ENCODE results near the gene EFNB2. TPM values are rescaled to one million over a fixed set of nuclear protein-coding genes. Genes with fewer than 3 reads are reported as not detected.

The EFNB2 gene
- total and polyA plus RNA-seq, 9 of the 15 experiments (the other 6 are each of a cell fraction or from before 2014, with no cell fraction given): 0.01 to 0.29 (median 0.18) TPM

GRCh38 chr13:106569233-106570095 is 34.0 kb upstream of the EFNB2 start:
- no TSS peak for BruUV-seq (replicated peaks)
- peaks cover 7% of the 10 kb centered on the region for H3K9me1 ChIP-seq (ENCODE audit: control insufficient read depth, insufficient read depth, low read length)
- peaks cover 3% of the 10 kb centered on the region; the same call in 1 of the 3 replicates for H3K36me3 ChIP-seq (ENCODE audit: control insufficient read depth, insufficient read depth, low read length)
- peaks cover 26% of the 10 kb centered on the region for H4K20me1 ChIP-seq (replicated peaks; ENCODE audit: control insufficient read depth, insufficient read depth, low read length)
- intact Hi-C loops (cut with micrococcal nuclease): no loop called here
- peak overlapping the region; percentile 58 for H2AFZ ChIP-seq (ENCODE audit: low read depth, low read length)
- peaks cover 39% of the 10 kb centered on the region for H3K79me2 ChIP-seq (ENCODE audit: control insufficient read depth, insufficient read depth, low read length)
- ATAC-seq: no peak
- no peaks in the 10 kb centered on the region for H3K9me3 ChIP-seq (replicated peaks; ENCODE audit: control insufficient read depth, insufficient read depth, low read depth, low read length)
- in situ Hi-C loops (cut with MboI): no loop called here
- peak; percentile 40 for FAIRE-seq
- CTCF ChIA-PET (ENCODE audit: low intra/inter-chr PET ratio): no interaction called here
- peak in 1 of 4 experiments; percentile 8 for DNase-seq (ENCODE audit: extremely low read depth in 1 of 4, low spot score in 3 of 4)
- POLR2A ChIA-PET: interaction anchor here (0.6 to 1.0 kb wide), 2 partner anchors 29 to 119 kb away, joined by 3 to 5 read pairs; no protein-coding TSS in a partner anchor
- peak overlapping the region; percentile 54 for H3K4me2 ChIP-seq (ENCODE audit: insufficient read depth, low read length)
- no peak overlapping the region for H3K27ac ChIP-seq (ENCODE audit: extremely low read depth, low read depth, low read length)
- peaks cover 0 to 18% of the 10 kb centered on the region in 2 experiments; a peak in 3 of 5 replicates for H3K4me1 ChIP-seq (replicated peaks in 1 of 2; ENCODE audit: control insufficient read depth in 2 of 2, insufficient read depth in 2 of 2, low read length in 2 of 2)
- H3K9ac ChIP-seq (ENCODE audit: insufficient read depth in 1 of 2, low read depth in 2 of 2, low read length in 2 of 2): peak overlapping the region in 1 of 2 experiments; percentile 37; a peak in 2 of 4 replicates
- H3K27me3 ChIP-seq (ENCODE audit: control insufficient read depth in 2 of 2, insufficient read depth in 2 of 2, low read length in 2 of 2): no peaks in the 10 kb centered on the region
- 10% methylated on average over 2 of the region's 3 CpGs for WGBS (ENCODE audit: insufficient coverage, low coverage, missing lambda C conversion rate)
- TF ChIP-seq POLR2A (conservative IDR thresholded peaks at IDR 0.05) (no peak), ZNF12 (CRISPR knock-in tag; IDR thresholded peaks at IDR 0.05) (peak; percentile 87)
- H3K4me3 ChIP-seq: peak overlapping the region; percentile 8; the same call in 1 of the 2 replicates

DNA sequence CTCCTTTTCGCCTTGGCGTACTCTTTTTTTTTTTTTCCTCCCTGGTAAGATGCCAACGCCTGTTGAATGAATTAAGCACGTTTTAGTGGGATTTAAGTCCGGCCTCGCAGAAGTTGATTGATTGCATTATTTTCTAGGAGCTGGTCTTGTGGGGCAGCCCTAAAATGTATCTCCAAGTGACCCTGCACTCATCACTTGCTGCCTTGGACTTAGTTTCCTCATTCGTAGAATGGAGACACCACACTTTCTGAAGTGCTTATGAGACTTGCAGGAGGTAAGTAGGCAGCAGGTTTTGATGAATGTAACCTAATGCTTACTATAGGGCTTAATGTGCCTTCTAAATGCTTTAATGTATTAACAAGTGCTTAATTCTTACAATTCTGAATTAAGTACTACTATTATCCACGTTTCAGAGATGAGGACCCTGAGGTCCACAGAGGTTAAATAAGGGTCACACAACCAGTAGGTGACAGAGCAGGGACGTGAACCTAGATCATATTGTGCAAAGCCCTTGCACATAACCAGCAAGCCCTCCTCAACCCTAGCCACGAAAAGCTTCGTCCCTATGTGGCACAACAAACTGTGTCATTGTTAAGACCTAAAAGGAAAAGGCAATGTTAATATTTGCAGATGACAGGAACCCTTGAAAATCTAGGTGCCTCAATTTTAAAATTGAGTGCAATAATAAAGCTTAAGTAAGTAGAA is 33.0 kb upstream of the EFNB2 start:
- Histone ChIP-seq H3K79me2 (ENCODE audit: control insufficient read depth, insufficient read depth, low read length) (peaks cover 49% of the 10 kb centered on the region), H3K4me3 (peak overlapping the region; percentile 85), H3K36me3 (ENCODE audit: control insufficient read depth, insufficient read depth, low read length) (peaks cover 4% of the 10 kb centered on the region; the same call in 2 of the 3 replicates), H4K20me1 (replicated peaks; ENCODE audit: control insufficient read depth, insufficient read depth, low read length) (peaks cover 34% of the 10 kb centered on the region), H2AFZ (ENCODE audit: low read depth, low read length) (peak overlapping the region; percentile 95), H3K9me1 (ENCODE audit: control insufficient read depth, insufficient read depth, low read length) (peaks cover 10% of the 10 kb centered on the region), H3K4me1 (replicated peaks in 1 of 2; ENCODE audit: control insufficient read depth in 2 of 2, insufficient read depth in 2 of 2, low read length in 2 of 2) (peaks cover 0 to 24% of the 10 kb centered on the region in 2 experiments; a peak in 3 of 5 replicates), H3K27ac (ENCODE audit: extremely low read depth, low read depth, low read length) (peak overlapping the region; percentile 35; the same call in 2 of the 3 replicates), H3K4me2 (ENCODE audit: insufficient read depth, low read length) (peak overlapping the region; percentile 85), H3K9me3 (replicated peaks; ENCODE audit: control insufficient read depth, insufficient read depth, low read depth, low read length) (no peaks in the 10 kb centered on the region), H3K27me3 (ENCODE audit: control insufficient read depth in 2 of 2, insufficient read depth in 2 of 2, low read length in 2 of 2) (no peaks in the 10 kb centered on the region), H3K9ac (ENCODE audit: insufficient read depth in 1 of 2, low read depth in 2 of 2, low read length in 2 of 2) (peak overlapping the region; percentile 58 to 85; a peak in 3 of 4 replicates)
- ChIA-PET POLR2A (interaction anchor here (0.6 to 1.2 kb wide), 2 partner anchors 19 to 118 kb away, joined by 3 to 4 read pairs; no protein-coding TSS in a partner anchor), CTCF (ENCODE audit: low intra/inter-chr PET ratio) (no interaction called here)
- in situ Hi-C loops (cut with MboI): no loop called here
- TSS peak; percentile 67 for BruUV-seq (replicated peaks)
- intact Hi-C loops (cut with micrococcal nuclease): no loop called here
- FAIRE-seq (no peak), ATAC-seq (peak; percentile 2; the same call in 2 of the 3 replicates), DNase-seq (ENCODE audit: extremely low read depth in 1 of 4, low spot score in 3 of 4) (peak in 1 of 4 experiments; percentile 10)
- 16% methylated on average over 9 of the region's 11 CpGs for whole genome bisulfite sequencing (ENCODE audit: insufficient coverage, low coverage, missing lambda C conversion rate)
- no peak for TF ChIP-seq ZBTB8A (IDR thresholded peaks at IDR 0.05; ENCODE audit: partially characterized antibody)
- TF ChIP-seq JUN (IDR thresholded peaks at IDR 0.05; ENCODE audit: borderline replicate concordance, low read depth, low read length): no peak
- TF ChIP-seq JUN (CRISPR knock-in tag; IDR thresholded peaks at IDR 0.05; ENCODE audit: borderline replicate concordance): no peak
- TF ChIP-seq SNAPC5 (CRISPR knock-in tag; IDR thresholded peaks at IDR 0.05): no peak
- TF ChIP-seq PHTF2 (CRISPR knock-in tag; IDR thresholded peaks at IDR 0.05): no peak
- TF ChIP-seq NCOA6 (IDR thresholded peaks at IDR 0.05): no peak
- peak; percentile 25 to 27; a peak in 3 of 4 replicates for TF ChIP-seq NRF1 (conservative IDR thresholded peaks at IDR 0.05 in 1 of 2, IDR thresholded peaks at IDR 0.05 in 1 of 2)
- no peak for TF ChIP-seq ILF3 (IDR thresholded peaks at IDR 0.05; ENCODE audit: borderline replicate concordance)
- peak; percentile 11 for TF ChIP-seq HNRNPLL (IDR thresholded peaks at IDR 0.05; ENCODE audit: low read depth, low read length, poor library complexity, severe bottlenecking)
- peak; percentile 61; the same call in 1 of the 2 replicates for TF ChIP-seq ZNF384 (IDR thresholded peaks at IDR 0.05; ENCODE audit: low read depth, low read length)

All from K562 (cell line).